H1 (cell line): Measurements from ENCODE around the gene RFX3.

ENCODE experiments used
- BACH1 ChIP-seq: IDR thresholded peaks from 2 replicates; pipeline ENCODE4 v1.6.1; 2012; ENCODE audit warnings: low read length, improper control_type of control experiment
- CBX5 ChIP-seq: fragments of 300-800, 300-1000 bp; sonication (generic); IDR thresholded peaks from 2 replicates; pipeline ENCODE4 v1.7.1; 2016; ENCODE audit warnings: antibody characterized with exemption, low read length, low read depth
- EP300 ChIP-seq, 2 experiments: IDR thresholded peaks; 1 replicate in 1 of 2; 2 replicates in 1 of 2; pipeline ENCODE4 v1.6.1; 2011 to 2012; ENCODE audit warnings: low read depth in 2 of 2, low read length in 2 of 2, mild to moderate bottlenecking in 2 of 2, borderline replicate concordance in 1 of 2, inconsistent platforms in 1 of 2, moderate library complexity in 1 of 2
- EZH2 ChIP-seq: fragments of 200-600 bp; sonication (generic); IDR thresholded peaks from 2 replicates; pipeline ENCODE4 v1.7.1; 2012; ENCODE audit warnings: low read depth, mild to moderate bottlenecking, moderate library complexity, low read length, inconsistent platforms; ENCODE audit not compliant: severe bottlenecking
- GABPA ChIP-seq: IDR thresholded peaks from 2 replicates; pipeline ENCODE4 v1.6.1; 2011; ENCODE audit warnings: mild to moderate bottlenecking, low read length, moderate library complexity, borderline replicate concordance; ENCODE audit not compliant: insufficient read depth
- JUN ChIP-seq: IDR thresholded peaks from 2 replicates; pipeline ENCODE4 v1.6.1; 2011; ENCODE audit warnings: low read depth, mild to moderate bottlenecking, improper control_type of control experiment, low read length
- POLR2A ChIP-seq, 2 experiments: IDR thresholded peaks; 1 replicate in 1 of 2; 2 replicates in 1 of 2; pipeline ENCODE4 v1.6.1; 2011; ENCODE audit warnings: low read depth in 2 of 2, low read length in 2 of 2, mild to moderate bottlenecking in 2 of 2; ENCODE audit errors: control extremely low read depth in 1 of 2
- POLR2AphosphoS5 ChIP-seq: IDR thresholded peaks from 2 replicates; pipeline ENCODE4 v1.6.1; 2011; ENCODE audit warnings: low read depth, low read length
- RNF2 ChIP-seq: fragments of 200-900, 300-1000 bp; sonication (generic); IDR thresholded peaks from 2 replicates; pipeline ENCODE4 v1.7.1; 2016; ENCODE audit warnings: borderline replicate concordance, low read depth, mild to moderate bottlenecking, antibody characterized with exemption, low read length; ENCODE audit not compliant: poor library complexity, severe bottlenecking; ENCODE audit errors: missing control alignments
- TAF1 ChIP-seq: IDR thresholded peaks from 2 replicates; pipeline ENCODE4 v1.6.1; 2011; ENCODE audit warnings: mild to moderate bottlenecking, low read depth, low read length
- ZNF274 ChIP-seq: IDR thresholded peaks from 2 replicates; pipeline ENCODE4 v1.7.0; 2012; ENCODE audit warnings: low read length, borderline replicate concordance; ENCODE audit errors: extremely low read depth
- TF ChIP-seq, protein P1 (sequence below), 3 experiments: IDR thresholded peaks; 1 replicate in 2 of 3; 2 replicates in 1 of 3; pipeline versions ENCODE4 v1.5.1 to v1.6.1; 2011; ENCODE audit warnings: low read length in 3 of 3, mild to moderate bottlenecking in 3 of 3, inconsistent platforms in 2 of 3, low read depth in 1 of 3, moderate library complexity in 1 of 3; ENCODE audit not compliant: insufficient read depth in 1 of 3; ENCODE audit errors: control extremely low read depth in 1 of 3

DNA sequence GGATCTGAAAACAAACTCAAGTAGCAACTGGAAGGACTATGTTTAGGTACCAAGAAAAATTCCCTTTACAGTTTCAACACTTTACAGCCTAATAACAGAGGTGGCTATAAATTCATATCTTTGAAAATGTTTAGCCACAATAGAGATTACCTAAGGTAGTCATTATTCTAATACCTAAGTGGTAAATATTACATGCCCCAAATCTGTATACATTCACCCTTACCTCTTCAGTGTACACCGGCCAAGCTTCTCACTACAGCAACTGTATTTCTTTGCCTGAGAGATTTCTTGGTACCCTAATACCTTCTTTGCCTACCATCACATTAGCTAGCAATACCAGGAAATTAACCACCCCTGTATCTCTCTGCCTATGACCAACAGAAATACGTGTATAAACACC is 154.0 kb downstream of the RFX3 start:
- TF ChIP-seq POLR2A (IDR thresholded peaks at IDR 0.05; ENCODE audit: control extremely low read depth in 1 of 2, low read depth in 2 of 2, low read length in 2 of 2), result no peak
- TF ChIP-seq, protein P1, sequence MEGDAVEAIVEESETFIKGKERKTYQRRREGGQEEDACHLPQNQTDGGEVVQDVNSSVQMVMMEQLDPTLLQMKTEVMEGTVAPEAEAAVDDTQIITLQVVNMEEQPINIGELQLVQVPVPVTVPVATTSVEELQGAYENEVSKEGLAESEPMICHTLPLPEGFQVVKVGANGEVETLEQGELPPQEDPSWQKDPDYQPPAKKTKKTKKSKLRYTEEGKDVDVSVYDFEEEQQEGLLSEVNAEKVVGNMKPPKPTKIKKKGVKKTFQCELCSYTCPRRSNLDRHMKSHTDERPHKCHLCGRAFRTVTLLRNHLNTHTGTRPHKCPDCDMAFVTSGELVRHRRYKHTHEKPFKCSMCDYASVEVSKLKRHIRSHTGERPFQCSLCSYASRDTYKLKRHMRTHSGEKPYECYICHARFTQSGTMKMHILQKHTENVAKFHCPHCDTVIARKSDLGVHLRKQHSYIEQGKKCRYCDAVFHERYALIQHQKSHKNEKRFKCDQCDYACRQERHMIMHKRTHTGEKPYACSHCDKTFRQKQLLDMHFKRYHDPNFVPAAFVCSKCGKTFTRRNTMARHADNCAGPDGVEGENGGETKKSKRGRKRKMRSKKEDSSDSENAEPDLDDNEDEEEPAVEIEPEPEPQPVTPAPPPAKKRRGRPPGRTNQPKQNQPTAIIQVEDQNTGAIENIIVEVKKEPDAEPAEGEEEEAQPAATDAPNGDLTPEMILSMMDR (IDR thresholded peaks at IDR 0.05; ENCODE audit: control extremely low read depth in 1 of 3, insufficient read depth in 1 of 3, low read depth in 1 of 3, low read length in 3 of 3), result no peak
- TF ChIP-seq EP300 (IDR thresholded peaks at IDR 0.05; ENCODE audit: borderline replicate concordance in 1 of 2, low read depth in 2 of 2, low read length in 2 of 2), result no peak
- no peak for TF ChIP-seq GABPA
- no peak for TF ChIP-seq ZNF274
- TF ChIP-seq POLR2AphosphoS5, result no peak
- TF ChIP-seq JUN, result no peak
- TF ChIP-seq EZH2, result no peak
- no peak for TF ChIP-seq CBX5
- no peak for TF ChIP-seq TAF1
- no peak for TF ChIP-seq RNF2
- no peak for TF ChIP-seq BACH1
